D721Med (cell line): ENCODE results near the gene KIF1A.

ENCODE experiments used
- DNase-seq: peaks from one replicate; pipeline ENCODE4 v3.0.0; 2011; ENCODE audit warnings: low spot score; ENCODE audit not compliant: insufficient read length
- FAIRE-seq: peaks from 2 replicates; lab custom pipeline; 2011; peaks lifted over from hg19 to GRCh38; lab: Jason Lieb, UNC
- CTCF ChIP-seq: IDR thresholded peaks from 2 replicates; pipeline ENCODE4 v1.5.1; 2012; ENCODE audit warnings: mild to moderate bottlenecking, control low read depth; ENCODE audit not compliant: insufficient read depth; ENCODE audit errors: missing control alignments

The KIF1A gene

GRCh38 chr2:240672076-240672700, 147.8 kb downstream of the KIF1A start:
- FAIRE-seq (no peak), DNase-seq (peak; percentile 2)
- TF ChIP-seq CTCF: no peak

- no peak for FAIRE-seq
- no peak for TF ChIP-seq CTCF
- peak; percentile 6 for DNase-seq
These were observed 149.1 kb downstream of the KIF1A start for GRCh38 chr2:240670950-240671349.

GRCh38 chr2:240670402-240670801, 149.6 kb downstream of the KIF1A start:
- no peak for TF ChIP-seq CTCF
- no peak for FAIRE-seq
- DNase-seq: no peak

GRCh38 chr2:240664622-240665021, 155.4 kb downstream of the KIF1A start:
- DNase-seq (no peak), FAIRE-seq (no peak)
- TF ChIP-seq CTCF: no peak
